ENCODE results near the gene PHB1.

The PHB1 gene

DNA sequence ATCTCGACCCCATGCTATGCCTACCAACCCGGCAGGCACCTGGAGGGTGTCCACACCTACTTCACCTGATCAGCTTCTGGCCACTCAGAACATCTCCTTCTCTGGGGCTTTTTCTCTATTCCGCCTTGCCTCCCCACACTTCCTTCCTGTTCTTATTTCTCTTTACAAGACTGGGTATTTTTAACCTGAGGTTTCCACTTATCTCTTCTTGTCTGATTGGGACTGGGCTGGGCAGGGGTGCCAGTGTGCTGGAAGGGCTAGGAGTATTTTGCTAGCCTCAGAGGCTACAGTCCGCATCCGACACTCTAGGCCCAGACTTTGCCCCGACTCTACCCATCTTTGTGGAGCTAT lies 26.4 kb downstream of the PHB1 start:
- H3K4me1 Mint-ChIP-seq: peaks cover 58% of the 10 kb centered on the region
- CTCF ChIA-PET: interaction anchor here (1.1 to 4.6 kb wide), 4 partner anchors 12 to 70 kb away, joined by 5 to 21 read pairs (median 7); no protein-coding TSS in a partner anchor
- peaks cover 4% of the 10 kb centered on the region for H3K9me3 Mint-ChIP-seq
- peaks cover 11% of the 10 kb centered on the region for H3K27me3 Mint-ChIP-seq
- H3K27ac Mint-ChIP-seq: peak overlapping the region; percentile 96
- peak overlapping the region; percentile 60 for H3K4me3 Mint-ChIP-seq
- DNase-seq: peak; percentile 57
- peaks cover 19% of the 10 kb centered on the region for H3K36me3 Mint-ChIP-seq

DNA sequence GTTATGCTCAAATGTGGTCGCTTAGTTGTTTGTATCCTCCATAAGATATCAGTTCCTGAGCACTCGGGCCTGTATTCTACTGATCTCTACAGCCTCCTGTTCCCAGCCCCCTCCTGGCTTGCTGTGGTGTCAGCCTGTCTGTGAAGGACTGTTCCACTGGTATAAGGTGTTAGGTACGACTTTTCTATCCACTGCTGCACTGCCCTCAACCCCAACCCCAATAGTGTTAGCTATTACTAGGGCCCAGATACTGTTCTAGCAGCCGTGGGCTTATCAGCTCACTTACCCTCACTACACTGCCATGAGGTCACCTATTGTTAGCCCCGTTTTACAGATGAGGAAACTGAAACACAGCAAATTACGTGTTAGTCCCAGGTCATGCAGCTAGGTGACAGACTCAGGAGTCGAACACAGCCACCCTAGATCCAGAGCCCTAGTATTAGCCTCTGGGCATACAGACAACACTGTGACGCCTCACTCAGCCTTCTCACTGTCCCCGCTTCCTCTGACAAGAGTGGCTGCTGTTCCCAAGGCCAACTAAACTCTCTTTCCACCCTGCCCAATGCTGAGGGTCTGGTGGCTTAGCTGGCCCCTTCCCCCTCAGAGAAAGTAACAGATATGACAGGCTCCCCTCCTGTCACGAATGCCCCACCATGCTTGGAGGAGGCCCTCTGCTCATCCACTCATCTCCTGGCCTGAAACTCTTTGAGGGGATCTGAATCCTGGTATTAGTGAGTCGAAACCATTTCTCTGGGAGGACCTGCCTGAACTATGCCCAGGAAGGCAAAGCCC lies 27.0 kb downstream of the PHB1 start:
- peak overlapping the region; percentile 96 for H3K27ac Mint-ChIP-seq
- DNase-seq: peak; percentile 28
- H3K4me3 Mint-ChIP-seq: peak overlapping the region; percentile 60
- CTCF ChIA-PET: interaction anchor here (1.5 to 4.6 kb wide), 3 partner anchors 12 to 19 kb away, joined by 8 to 21 read pairs (median 10); no protein-coding TSS in a partner anchor
- H3K4me1 Mint-ChIP-seq: peaks cover 57% of the 10 kb centered on the region
- peaks cover 17% of the 10 kb centered on the region for H3K27me3 Mint-ChIP-seq
- peaks cover 4% of the 10 kb centered on the region for H3K9me3 Mint-ChIP-seq
- peaks cover 19% of the 10 kb centered on the region for H3K36me3 Mint-ChIP-seq

DNA sequence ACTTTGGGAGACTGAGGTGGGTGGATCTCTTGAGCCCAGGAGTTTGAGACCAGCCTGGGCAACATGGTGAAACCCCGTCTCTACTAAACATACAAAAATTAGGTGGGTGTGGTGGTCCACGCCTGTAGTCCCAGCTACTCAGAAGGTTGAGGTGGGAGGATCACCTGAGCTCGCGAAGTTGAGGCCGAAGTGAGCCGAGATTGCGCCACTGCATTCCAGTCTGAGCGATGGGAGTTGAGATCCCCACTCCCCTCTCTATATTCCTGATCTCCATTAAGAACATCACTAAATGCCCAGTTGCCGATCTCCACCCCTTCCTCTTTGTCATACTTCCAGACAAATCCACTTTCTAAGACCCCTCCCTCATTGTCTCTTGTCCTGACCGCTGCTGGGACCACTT lies 28.3 kb downstream of the PHB1 start:
- H3K9me3 Mint-ChIP-seq: peaks cover 4% of the 10 kb centered on the region
- DNase-seq: no peak
- no peak overlapping the region for H3K4me3 Mint-ChIP-seq
- H3K36me3 Mint-ChIP-seq: peaks cover 19% of the 10 kb centered on the region
- CTCF ChIA-PET: interaction anchor here (1.3 to 1.9 kb wide), 2 partner anchors 15 to 18 kb away, joined by 3 to 10 read pairs; no protein-coding TSS in a partner anchor
- peaks cover 30% of the 10 kb centered on the region for H3K27me3 Mint-ChIP-seq
- no peak overlapping the region for H3K27ac Mint-ChIP-seq
- H3K4me1 Mint-ChIP-seq: peaks cover 52% of the 10 kb centered on the region

DNA sequence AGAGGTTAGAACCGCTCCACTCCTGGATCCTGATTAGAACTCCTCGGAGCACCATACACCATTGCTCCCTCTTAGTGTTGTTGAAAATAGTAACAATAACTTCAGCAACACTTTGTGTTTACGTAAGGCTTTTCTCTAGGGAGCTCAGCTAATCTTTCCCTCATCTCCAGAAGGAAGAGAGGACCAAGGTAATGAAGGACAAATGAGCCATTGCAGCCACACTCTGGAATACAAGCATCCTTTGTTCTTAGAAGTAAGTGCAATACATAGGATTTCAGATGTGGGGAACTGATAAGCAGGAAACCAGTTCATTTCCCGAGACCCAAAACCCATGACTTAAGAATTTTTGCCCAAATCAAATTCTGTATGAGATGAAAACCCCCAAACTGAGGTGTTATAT lies 29.7 kb downstream of the PHB1 start:
- Mint-ChIP-seq H3K4me1 (peaks cover 38% of the 10 kb centered on the region), H3K4me3 (no peak overlapping the region), H3K9me3 (peaks cover 1% of the 10 kb centered on the region), H3K27ac (no peak overlapping the region), H3K36me3 (peaks cover 18% of the 10 kb centered on the region), H3K27me3 (peaks cover 41% of the 10 kb centered on the region)
- CTCF ChIA-PET: interaction anchor here (0.6 kb wide), 1 partner anchor 145 kb away, joined by 3 read pairs; no protein-coding TSS in a partner anchor
- DNase-seq: no peak

DNA sequence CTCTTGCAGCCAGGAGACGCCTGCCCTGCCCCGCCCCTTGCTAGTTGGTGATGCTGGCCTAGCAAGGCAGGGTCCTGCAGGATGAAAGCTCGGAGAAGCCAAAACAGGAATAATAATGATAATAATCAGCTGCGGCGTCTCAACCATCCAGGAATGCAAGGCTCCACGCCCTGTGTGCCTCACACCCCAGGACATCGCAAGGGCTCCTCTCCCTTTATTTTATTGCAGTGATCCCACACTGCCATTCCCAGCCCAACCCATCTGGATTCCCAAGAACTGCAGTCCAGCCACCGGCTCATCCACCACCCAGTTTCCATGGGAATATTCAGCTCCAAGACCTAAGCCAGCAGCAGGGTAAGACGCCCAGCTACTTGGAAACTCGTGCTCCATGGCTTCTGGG lies 31.6 kb downstream of the PHB1 start:
- H3K36me3 Mint-ChIP-seq: peaks cover 13% of the 10 kb centered on the region
- H3K4me1 Mint-ChIP-seq: peaks cover 20% of the 10 kb centered on the region
- no peak for DNase-seq
- CTCF ChIA-PET: no interaction called here
- H3K27ac Mint-ChIP-seq: no peak overlapping the region
- peaks cover 56% of the 10 kb centered on the region for H3K27me3 Mint-ChIP-seq
- no peak overlapping the region for H3K4me3 Mint-ChIP-seq
- H3K9me3 Mint-ChIP-seq: no peaks in the 10 kb centered on the region

DNA sequence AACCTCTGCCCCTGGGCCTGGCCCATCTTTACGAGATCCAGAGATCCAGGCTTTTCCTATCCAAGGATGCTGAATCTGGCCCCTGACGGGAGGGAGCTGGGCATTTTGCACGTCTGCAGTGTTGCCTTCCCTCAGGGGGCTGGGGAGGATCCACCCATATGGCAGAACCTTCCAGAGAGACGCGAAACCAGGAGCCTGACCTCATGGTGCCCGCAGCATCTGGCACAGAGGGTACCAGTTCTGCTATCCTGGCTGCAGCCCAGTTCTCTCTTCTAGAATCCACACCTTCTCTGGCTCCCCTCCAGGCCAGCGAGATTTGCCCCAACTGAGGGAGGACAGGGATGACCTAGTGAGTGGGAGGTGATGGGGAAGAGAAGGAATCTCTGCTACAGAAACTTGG lies 32.1 kb downstream of the PHB1 start:
- Mint-ChIP-seq H3K27ac (no peak overlapping the region), H3K4me1 (peaks cover 15% of the 10 kb centered on the region), H3K9me3 (no peaks in the 10 kb centered on the region), H3K36me3 (peaks cover 9% of the 10 kb centered on the region), H3K27me3 (peaks cover 60% of the 10 kb centered on the region), H3K4me3 (no peak overlapping the region)
- DNase-seq: no peak
- CTCF ChIA-PET: interaction anchor here (1.3 kb wide), 1 partner anchor 14 kb away, joined by 6 read pairs; no protein-coding TSS in a partner anchor

DNA sequence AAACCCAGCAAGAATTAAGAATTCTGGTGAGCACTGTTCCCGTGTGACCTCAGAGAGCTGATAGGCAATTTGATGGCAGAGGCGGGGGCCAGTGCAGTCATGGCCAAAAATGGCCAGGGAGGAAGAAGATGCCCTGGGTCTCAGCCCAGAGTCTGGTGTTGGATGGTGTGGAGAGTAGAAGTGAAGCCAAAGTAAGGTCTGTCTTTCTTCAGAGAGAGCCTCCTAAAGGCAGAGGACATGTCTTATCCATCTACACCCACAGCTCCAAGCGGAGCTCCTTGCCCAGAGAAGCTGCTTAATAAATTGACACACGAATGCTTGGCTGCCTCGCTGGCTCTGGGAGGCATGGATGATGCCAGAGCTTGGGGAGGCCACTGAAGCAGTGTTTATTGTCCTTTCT lies 32.9 kb downstream of the PHB1 start:
- no peak overlapping the region for H3K4me3 Mint-ChIP-seq

DNA sequence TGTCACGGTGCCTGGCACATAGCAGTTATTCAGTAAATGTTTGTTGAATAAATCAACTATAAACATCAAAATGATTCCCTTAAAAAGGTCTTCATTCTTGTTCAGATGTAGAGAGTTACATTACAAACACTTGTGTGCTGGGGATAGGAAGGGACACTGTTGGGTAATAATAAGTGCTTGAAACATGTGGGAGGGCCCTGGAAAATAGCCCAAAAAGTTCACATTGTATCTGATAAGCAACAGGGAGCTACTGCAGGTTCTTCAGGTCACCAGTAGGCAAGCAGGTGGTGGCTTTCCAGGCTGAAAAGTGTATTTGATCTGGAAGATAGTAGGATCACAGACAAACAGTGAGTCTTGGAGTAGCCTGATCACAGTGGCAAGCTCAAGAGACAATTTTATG lies 33.6 kb downstream of the PHB1 start:
- DNase-seq: no peak
- Mint-ChIP-seq H3K4me3 (no peak overlapping the region), H3K27me3 (peaks cover 64% of the 10 kb centered on the region), H3K36me3 (peaks cover 3% of the 10 kb centered on the region), H3K4me1 (peaks cover 3% of the 10 kb centered on the region), H3K9me3 (no peaks in the 10 kb centered on the region), H3K27ac (no peak overlapping the region)
- CTCF ChIA-PET: interaction anchor here (1.1 to 1.3 kb wide), 3 partner anchors 11 to 16 kb away, joined by 3 to 6 read pairs (median 3); no protein-coding TSS in a partner anchor

More for the DNA sequence above, 32.9 kb downstream of the PHB1 start:
- H3K36me3 Mint-ChIP-seq: peaks cover 3% of the 10 kb centered on the region
- CTCF ChIA-PET: interaction anchor here (1.1 to 1.3 kb wide), 3 partner anchors 11 to 15 kb away, joined by 3 to 6 read pairs (median 3); no protein-coding TSS in a partner anchor
- no peak for DNase-seq
- no peak overlapping the region for H3K27ac Mint-ChIP-seq
- peaks cover 9% of the 10 kb centered on the region for H3K4me1 Mint-ChIP-seq
- H3K27me3 Mint-ChIP-seq: peaks cover 66% of the 10 kb centered on the region
- H3K9me3 Mint-ChIP-seq: no peaks in the 10 kb centered on the region

DNA sequence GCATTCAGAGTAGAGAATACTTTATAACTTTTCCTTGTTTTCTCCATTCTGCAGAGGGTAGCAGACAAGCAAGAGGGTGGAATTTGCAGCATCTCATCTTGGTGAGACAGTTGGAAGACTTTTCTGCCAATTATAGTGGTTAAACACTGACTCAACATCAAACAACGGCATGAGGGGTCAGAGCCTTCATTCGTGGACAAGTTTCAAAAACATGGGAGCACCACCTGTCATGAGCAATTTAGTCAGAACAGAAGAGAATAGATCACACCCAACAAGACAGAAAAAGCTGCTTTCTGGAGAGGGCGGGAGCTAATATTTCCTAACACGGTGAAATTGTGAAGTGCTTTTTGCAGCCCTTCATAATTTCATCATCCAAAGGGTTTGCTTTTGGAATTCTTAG lies 34.8 kb downstream of the PHB1 start:
- Mint-ChIP-seq H3K4me1 (no peaks in the 10 kb centered on the region), H3K36me3 (peaks cover 3% of the 10 kb centered on the region), H3K9me3 (no peaks in the 10 kb centered on the region), H3K27me3 (peaks cover 64% of the 10 kb centered on the region), H3K4me3 (no peak overlapping the region), H3K27ac (no peak overlapping the region)
- DNase-seq: no peak
- CTCF ChIA-PET: no interaction called here

DNA sequence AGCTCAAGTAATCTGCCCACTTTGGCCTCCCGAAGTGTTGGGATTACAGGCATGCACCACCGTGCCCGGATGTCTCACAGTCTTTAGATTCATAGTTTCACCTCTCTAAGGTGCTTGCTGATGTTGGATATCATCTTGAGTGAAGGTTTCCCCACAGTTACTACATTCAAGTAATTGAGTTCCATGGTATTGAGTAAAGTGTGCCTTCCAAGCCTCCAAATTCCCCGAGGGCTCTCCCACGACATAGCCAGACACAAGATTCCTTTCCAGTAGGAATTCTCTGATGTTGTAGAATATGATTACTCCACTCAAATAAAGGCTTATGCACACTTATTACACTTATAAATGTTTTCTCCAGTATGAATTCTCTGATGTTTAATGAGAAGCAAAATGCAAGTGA lies 36.4 kb downstream of the PHB1 start:
- CTCF ChIA-PET: interaction anchor here (2.4 kb wide), 1 partner anchor 10 kb away, joined by 7 read pairs; no protein-coding TSS in a partner anchor
- no peak for DNase-seq
- H3K36me3 Mint-ChIP-seq: no peaks in the 10 kb centered on the region
- H3K27ac Mint-ChIP-seq: no peak overlapping the region
- H3K4me1 Mint-ChIP-seq: no peaks in the 10 kb centered on the region
- peaks cover 56% of the 10 kb centered on the region for H3K27me3 Mint-ChIP-seq
- no peak overlapping the region for H3K4me3 Mint-ChIP-seq
- H3K9me3 Mint-ChIP-seq: no peaks in the 10 kb centered on the region

DNA sequence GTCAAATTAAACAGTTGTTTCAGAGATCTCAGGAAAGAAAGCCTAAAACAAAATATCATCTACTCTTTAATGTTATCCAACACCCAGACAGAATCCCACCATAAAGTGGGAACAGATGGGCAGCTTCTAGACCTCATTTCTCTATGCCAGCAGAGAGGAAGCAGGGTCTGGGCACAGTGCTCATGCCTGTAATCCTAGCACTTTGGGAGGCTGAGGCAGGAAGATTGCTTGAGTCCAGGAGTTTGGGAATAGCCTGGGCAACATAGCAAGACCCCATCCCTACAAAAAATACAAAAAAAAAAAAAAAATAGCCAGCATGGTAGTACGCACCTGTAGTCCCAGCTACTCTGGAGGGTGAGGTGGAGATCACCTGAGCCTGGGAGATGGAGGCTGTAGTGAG lies 39.1 kb downstream of the PHB1 start:
- Mint-ChIP-seq H3K4me1 (peaks cover 8% of the 10 kb centered on the region), H3K9me3 (no peaks in the 10 kb centered on the region), H3K36me3 (no peaks in the 10 kb centered on the region), H3K27ac (no peak overlapping the region), H3K4me3 (no peak overlapping the region), H3K27me3 (peaks cover 37% of the 10 kb centered on the region)
- no peak for DNase-seq
- CTCF ChIA-PET: interaction anchor here (1.7 kb wide), 1 partner anchor 59 kb away, joined by 10 read pairs; no protein-coding TSS in a partner anchor

DNA sequence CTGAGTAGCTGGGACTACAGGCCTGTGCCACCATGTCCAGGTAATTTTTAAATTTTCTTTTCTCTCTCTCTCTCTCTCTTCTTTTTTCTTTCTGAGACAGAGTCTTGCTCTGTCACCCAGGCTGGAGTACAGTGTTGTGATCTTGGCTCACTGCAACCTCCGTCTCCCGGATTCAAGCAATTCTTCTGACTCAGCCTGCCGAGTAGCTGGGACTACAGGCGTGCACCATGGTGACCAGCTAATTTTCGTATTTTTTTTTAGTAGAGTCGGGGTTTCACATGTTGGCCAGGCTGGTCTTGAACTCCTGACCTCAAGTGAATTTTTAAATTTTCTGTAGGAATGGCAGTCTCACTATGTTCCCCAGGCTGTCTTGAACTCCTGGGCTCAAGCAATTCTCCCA lies 41.6 kb downstream of the PHB1 start:
- peaks cover 24% of the 10 kb centered on the region for H3K27me3 Mint-ChIP-seq
- peaks cover 12% of the 10 kb centered on the region for H3K4me1 Mint-ChIP-seq
- no peak overlapping the region for H3K27ac Mint-ChIP-seq
- CTCF ChIA-PET: no interaction called here
- no peaks in the 10 kb centered on the region for H3K9me3 Mint-ChIP-seq
- no peaks in the 10 kb centered on the region for H3K36me3 Mint-ChIP-seq
- no peak for DNase-seq
- H3K4me3 Mint-ChIP-seq: no peak overlapping the region

DNA sequence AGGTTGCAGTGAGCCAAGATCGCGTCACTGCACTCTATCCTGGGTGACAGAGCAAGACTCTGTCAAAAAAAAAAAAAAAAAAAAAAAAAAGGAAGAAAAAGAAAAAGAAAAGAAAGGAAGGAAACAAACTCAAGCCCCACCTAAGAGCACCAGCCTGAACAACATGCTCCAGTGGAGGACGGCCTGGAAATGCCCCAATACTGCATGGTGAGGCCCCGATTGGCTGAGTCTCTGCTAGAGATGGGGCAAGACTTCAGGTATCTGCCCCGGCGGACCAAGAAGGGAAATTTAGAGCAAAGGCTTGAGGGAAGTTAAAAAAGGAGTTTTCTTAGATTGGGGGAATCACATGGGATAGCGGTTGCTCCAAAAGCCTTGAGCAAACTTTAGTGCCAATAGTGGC lies 42.3 kb downstream of the PHB1 start:
- Mint-ChIP-seq H3K27ac (no peak overlapping the region), H3K27me3 (peaks cover 19% of the 10 kb centered on the region), H3K4me1 (peaks cover 15% of the 10 kb centered on the region), H3K4me3 (no peak overlapping the region), H3K36me3 (no peaks in the 10 kb centered on the region), H3K9me3 (no peaks in the 10 kb centered on the region)
- CTCF ChIA-PET: no interaction called here
- no peak for DNase-seq

DNA sequence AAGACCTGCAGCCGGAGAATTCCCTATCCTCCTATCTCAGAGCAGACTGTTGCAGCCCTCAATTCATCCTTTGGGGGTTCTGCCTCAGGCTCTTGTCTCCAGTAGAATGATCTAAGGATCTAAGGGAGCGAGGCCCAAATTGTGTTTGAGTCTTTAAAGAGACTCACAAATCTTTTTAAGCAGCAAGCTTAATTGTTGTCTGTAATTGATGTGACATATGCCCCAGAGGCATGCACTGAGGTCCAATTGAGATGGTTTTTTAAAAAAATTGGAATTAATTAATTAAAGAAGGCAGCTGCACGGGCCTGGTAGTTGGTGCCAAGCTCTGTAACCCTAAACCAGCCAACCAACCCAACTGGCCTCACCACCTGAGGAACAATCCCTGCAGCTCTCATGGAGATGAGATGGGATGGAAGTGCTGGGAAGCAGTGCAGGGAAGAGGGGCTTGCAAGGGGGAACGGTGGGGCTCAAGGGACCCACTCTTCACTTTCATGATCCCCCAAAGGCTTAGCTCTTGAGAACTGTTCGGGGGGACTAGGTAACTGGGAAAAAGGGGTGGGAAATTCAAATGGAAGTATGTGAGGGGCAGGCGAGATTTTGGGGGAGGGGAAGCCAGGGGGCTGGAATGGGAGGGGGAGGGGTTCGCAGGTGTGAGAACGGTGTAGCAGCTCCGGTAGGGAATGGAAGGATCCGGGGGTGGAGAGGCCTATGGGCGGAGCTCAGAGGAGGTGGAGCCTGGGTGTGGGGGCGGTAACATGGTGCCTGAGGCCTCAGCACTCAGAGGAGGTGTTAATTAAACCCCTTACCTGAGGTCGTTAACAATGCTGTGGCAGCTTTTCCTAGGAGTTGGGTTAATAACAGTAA lies 43.5 kb downstream of the PHB1 start:
- H3K27ac Mint-ChIP-seq: no peak overlapping the region
- peaks cover 18% of the 10 kb centered on the region for H3K4me1 Mint-ChIP-seq

More for the DNA sequence above, 43.5 kb downstream of the PHB1 start:
- Mint-ChIP-seq H3K27me3 (peaks cover 13% of the 10 kb centered on the region), H3K9me3 (no peaks in the 10 kb centered on the region), H3K36me3 (no peaks in the 10 kb centered on the region), H3K4me3 (no peak overlapping the region)
- CTCF ChIA-PET: interaction anchor here (1.2 to 8.6 kb wide), 2 partner anchors 15 to 54 kb away, joined by 3 to 104 read pairs; no protein-coding TSS in a partner anchor
- no peak for DNase-seq

Measured in activated naive CD4-positive, alpha-beta T cell treated with anti-CD3 and anti-CD28 coated beads, Interleukin-2, amount 10 ng/mL, durations not matched to agents 7 days and 5 days (primary cell).